HG03135 (cell line): Measurements from ENCODE around the gene ASCL2.
"Not testable (repeated sequence)": the region's sequence is repeated elsewhere in the genome, so short reads cannot be mapped to it uniquely, and the experiment has no call there.

Experiments used
- ATAC-seq: cut with Tn5 transposase; IDR thresholded peaks from one replicate; pipeline ENCODE4 v1.9.1; 2021; ENCODE audit warnings: mild to moderate bottlenecking, moderate library complexity; ENCODE audit not compliant: unreplicated experiment

Gene ASCL2

GRCh38 chr11:2237457-2238238, 32.7 kb downstream of the ASCL2 start:
- ATAC-seq, result no peak

- not testable (repeated sequence) for ATAC-seq
Observed at GRCh38 chr11:2236381-2237134, 33.8 kb downstream of the ASCL2 start.

- no peak for ATAC-seq
Observed at GRCh38 chr11:2235588-2236326, 34.6 kb downstream of the ASCL2 start.

GRCh38 chr11:2234963-2235362, 35.4 kb downstream of the ASCL2 start:
- no peak for ATAC-seq

GRCh38 chr11:2233693-2234455, 36.5 kb downstream of the ASCL2 start:
- ATAC-seq, result no peak

GRCh38 chr11:2229713-2230297, 40.6 kb downstream of the ASCL2 start:
- no peak for ATAC-seq

GRCh38 chr11:2224254-2224653, 46.1 kb downstream of the ASCL2 start:
- ATAC-seq, result no peak

- ATAC-seq, result no peak
Observed at GRCh38 chr11:2223153-2223794, 47.1 kb downstream of the ASCL2 start.

GRCh38 chr11:2222451-2222850, 47.9 kb downstream of the ASCL2 start:
- no peak for ATAC-seq

- no peak for ATAC-seq
Observed at GRCh38 chr11:2221591-2221990, 48.8 kb downstream of the ASCL2 start.

- no peak for ATAC-seq
Observed at GRCh38 chr11:2221024-2221423, 49.4 kb downstream of the ASCL2 start.

GRCh38 chr11:2220173-2220771, 50.1 kb downstream of the ASCL2 start:
- ATAC-seq, result no peak

- no peak for ATAC-seq
Observed at GRCh38 chr11:2219318-2220017, 50.9 kb downstream of the ASCL2 start.
